NCI-H345 (cell line): ENCODE results near the gene ADPRHL1.

Experiments used
- DNase-seq: peaks from one replicate; lab custom pipeline; 2025; lab: John Stamatoyannopoulos, UW

ADPRHL1 gene

DNA sequence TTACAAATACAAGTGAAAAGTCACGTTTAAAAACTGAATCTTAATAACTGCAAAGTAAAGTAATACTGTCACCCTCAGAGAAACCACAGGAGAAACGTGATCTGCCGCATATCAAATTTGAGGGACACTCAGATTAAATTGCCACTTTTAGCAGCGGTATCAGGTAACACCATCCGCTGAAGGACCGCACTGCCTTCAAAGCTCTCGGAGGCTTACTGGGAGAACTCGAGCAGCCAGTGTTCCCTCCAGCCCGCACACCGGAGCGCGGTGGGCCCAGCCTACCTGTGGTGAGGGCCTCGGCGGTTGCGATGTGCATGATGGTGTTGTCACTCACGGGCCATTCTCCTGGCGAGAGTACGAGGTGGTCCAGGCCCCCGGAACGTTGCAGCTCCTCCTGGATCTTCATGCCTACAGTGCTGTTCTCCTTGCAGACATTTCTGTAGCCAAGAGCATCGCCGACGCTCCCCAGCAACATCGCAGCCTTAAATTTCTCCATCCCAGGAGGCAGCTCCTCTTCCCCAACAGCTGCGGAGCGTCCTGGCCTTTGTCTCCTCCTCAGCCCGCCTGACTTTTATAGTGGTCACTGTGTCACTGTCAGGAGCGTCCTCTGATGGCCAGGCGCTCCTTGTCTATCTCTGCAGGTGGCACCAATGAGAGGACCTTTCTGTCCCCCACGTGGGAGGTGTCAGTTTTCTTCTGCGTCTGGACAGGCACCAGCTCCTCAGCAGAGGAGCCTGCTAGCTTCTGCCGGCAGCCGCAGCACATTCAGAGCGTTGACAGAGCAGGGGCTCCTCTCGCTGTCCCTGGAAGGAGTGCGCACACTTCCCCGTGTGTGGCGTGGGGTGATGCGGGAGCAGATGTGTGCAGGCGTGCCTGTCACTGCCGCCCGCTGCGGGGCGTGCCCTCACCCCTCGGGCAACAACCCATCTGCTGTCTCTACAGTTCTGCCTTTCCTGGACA, at the start of gene ADPRHL1:
Gene ADPRHL1, minus strand, starts transcription at position 547 of the 960 bp plus-strand sequence. Its CDS starts 51 bp downstream, at position 496.
- DNase-seq, result no peak

GRCh38 chr13:113502686-113503085, 49.4 kb upstream of the ADPRHL1 start:
- no peak for DNase-seq

DNA sequence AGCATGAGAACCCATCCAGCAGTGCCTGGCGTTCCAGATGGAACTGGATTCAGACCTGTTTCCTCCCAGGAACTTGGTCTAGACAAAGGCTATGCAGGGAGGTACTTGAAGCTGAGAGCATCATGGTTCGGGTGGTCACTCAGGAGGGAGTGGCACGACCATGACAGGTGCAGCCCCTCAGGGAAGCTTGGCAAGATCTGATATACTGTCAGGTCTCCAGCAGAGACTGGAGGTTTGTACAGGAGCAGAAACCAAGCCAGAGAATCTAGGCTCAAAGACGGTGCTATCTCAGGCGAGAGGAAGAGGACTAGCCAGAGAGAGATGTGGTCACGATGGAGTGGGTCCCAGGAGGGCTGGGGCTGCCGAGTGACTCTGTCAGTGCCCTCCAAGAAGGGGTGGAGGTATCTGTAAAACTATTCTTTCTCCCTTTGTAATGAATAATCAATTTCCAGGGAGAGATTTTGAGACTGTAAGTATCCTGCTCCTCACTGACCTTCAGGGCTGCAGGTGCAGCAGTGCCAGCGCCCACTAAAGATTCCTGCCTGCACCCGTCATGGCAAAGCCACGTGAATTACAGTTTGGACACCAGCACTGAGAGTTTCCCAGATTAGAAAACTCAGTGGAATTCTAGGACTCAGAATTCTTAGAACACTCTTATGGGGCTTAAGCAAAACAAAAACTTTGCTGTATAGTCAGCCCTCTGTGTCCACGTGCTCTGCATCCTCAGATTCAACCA, 47.4 kb upstream of the ADPRHL1 start:
- no peak for DNase-seq

DNA sequence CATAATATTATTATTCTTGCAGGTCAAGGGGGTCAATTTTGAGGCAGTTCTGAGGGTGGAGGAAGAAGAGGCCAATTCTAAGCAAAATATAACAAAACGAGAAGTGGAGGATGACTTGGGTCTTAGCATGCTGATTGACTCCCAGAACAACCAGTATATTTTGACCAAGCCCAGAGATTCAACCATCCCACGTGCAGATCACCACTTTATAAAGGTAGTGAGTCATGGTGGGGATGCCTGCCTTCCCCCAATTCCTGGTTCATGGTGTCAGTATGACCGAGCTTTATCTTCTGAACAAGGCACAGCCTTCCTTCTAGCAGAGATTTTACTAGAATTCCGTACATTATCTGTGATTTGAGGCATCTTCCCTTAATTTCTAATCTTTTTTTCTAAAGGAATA, 46.6 kb upstream of the ADPRHL1 start:
- DNase-seq, result no peak

DNA sequence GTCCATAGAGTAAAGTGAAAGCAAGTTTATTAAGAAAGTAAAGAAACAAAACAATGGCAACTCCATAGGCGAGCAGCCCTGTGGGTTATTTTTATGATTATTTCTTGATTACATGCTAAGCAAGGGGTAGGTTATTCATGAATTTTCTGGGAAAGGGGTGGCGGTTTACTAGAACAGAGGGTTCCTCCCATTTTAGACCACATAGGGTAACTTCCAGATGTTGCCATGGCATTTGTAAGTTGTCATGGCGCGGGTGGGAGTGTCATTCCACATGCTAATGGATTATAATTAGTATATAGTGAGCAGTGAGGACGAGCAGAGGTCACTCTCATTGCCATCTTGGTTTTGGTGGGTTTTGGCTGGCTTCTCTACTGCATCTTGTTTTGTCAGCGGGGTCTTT, 45.6 kb upstream of the ADPRHL1 start:
- no peak for DNase-seq

- DNase-seq, result no peak
Measured at GRCh38 chr13:113497217-113497616, 43.9 kb upstream of the ADPRHL1 start.

- DNase-seq, result no peak
Measured at GRCh38 chr13:113495494-113496210, 42.4 kb upstream of the ADPRHL1 start.

GRCh38 chr13:113493315-113493951, 40.1 kb upstream of the ADPRHL1 start:
- peak; percentile 50 for DNase-seq

DNA sequence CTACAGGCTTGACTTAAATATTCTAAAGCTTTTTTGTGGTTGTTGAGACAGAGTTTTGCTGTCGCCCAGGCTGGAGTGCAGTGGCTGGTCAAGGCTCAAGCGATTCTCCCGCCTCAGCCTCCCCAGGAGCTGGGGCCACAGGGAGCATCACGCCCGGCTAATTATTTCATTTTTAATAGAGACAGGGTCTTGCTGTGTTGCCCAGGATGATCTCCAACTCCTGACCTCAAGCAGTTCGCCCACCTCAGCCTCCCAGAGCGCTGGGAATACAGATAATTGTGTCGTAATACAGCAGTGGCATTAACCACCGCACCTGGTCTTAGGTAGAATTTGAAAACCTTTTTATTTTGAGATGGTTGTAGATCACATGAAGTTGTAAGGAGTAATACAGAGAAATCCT, 38.7 kb upstream of the ADPRHL1 start:
- DNase-seq, result no peak

GRCh38 chr13:113491418-113491883, 38.2 kb upstream of the ADPRHL1 start:
- DNase-seq, result peak; percentile 2

DNA sequence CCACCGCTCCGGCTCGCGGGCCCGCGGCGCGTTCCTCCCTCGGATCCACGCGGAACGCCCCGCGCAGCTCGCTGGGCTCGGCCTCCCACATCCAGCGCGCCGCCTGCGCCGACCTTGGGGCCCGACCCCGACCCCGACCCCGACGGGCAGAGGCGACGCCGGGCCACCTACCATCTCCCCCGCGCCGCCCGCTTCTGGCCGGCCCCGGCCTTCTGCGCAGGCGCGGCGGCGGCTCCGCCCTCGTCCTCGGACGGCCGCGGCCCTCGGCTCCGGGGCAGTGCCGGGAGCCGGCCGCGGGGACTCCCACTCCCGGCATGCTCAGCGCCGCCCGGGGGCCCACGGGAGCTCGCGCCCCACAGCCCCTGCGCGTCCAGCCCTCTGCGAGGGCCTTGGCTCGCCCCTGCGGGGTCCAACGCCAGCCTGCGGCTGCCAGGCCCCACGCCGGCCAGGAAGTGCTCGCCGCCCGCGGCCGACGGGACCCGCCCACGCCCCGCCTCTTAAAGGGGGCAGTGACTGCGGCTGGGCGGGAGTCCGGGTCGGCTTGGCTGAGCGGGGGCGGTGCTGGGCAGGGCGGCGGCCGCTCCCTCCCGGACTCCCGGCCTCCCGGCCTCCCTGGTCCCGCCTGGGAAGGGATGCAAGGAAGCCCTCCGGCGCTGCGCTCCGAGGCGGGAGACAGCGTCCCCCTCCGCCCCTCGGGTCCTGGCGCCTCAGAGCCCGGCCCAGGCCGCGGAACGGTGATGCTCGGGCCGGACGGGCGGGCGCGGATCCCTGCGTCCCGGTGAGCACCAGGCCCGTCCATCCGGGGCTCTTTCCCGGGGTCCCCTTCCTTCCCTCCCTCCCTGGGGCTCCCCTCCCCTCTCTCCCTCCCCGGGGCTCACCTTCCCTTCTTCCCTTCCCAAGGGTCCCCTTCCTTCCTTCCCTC, 37.5 kb upstream of the ADPRHL1 start, which contains the start of gene DCUN1D2:
Gene DCUN1D2, minus strand, starts transcription at position 216 of the 922 bp plus-strand sequence. Its CDS starts 42 bp downstream, at position 174.
- peak; percentile 89 for DNase-seq

- peak; percentile 42 for DNase-seq
Measured at GRCh38 chr13:113489549-113490495, 36.5 kb upstream of the ADPRHL1 start.

GRCh38 chr13:113489171-113489548, 35.9 kb upstream of the ADPRHL1 start:
- DNase-seq, result no peak

DNA sequence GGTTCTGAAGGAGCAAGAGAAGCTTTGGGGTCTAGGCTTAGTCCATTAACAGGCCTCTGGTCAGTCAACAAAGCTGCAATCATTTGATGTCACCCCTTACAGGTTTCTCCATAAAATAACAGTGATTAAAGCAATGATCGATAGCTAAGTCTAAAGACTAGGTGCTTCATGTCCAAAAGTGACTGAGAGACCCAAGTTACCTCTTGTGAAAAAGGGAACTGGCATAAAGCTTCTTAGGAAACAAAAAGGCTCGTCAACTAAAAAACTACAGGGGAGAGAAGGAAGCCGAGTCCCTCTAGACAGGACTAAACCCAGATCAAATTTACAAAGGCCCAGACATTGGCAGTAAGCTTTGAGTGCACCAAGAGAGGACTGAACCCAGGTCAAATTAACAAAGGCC, 35.0 kb upstream of the ADPRHL1 start:
- no peak for DNase-seq

DNA sequence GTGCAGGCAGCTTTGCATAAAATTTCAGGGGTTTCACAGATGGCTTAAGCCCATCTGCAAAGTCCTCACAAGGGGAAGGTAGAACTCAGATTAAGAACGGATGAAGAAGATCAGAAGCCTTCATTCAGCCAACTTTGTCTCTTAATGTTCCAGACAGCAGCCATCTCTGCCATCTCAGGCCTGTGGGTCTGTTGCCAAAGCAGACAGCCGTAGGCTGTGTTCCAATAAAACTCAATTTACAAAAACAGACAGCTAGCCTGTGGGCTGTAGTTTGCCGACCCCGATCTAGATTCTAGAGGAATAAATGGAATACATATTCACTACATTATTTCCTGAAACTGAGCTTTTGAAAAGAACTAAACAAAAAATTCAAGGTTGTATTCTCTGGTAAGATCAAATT, 33.4 kb upstream of the ADPRHL1 start:
- DNase-seq, result no peak

DNA sequence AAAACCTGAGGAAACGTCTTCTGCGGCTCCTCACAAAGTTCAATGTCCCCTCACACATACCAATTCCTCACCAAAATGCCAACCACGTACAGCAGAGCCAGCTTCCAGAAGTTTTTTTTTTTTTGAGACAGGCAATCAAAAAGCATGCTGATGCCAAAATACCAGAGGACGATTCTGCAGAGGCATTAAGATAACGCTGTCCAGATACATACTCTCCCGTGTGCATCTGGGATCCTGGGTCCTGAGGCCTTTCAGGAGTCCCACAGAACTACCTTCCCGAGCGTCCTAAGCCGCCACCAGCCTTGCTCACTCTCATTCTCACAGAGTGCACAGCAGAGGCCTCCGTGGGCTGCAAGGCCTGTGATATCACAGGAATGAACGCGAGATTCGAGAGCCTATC, 32.3 kb upstream of the ADPRHL1 start:
- DNase-seq, result no peak

DNA sequence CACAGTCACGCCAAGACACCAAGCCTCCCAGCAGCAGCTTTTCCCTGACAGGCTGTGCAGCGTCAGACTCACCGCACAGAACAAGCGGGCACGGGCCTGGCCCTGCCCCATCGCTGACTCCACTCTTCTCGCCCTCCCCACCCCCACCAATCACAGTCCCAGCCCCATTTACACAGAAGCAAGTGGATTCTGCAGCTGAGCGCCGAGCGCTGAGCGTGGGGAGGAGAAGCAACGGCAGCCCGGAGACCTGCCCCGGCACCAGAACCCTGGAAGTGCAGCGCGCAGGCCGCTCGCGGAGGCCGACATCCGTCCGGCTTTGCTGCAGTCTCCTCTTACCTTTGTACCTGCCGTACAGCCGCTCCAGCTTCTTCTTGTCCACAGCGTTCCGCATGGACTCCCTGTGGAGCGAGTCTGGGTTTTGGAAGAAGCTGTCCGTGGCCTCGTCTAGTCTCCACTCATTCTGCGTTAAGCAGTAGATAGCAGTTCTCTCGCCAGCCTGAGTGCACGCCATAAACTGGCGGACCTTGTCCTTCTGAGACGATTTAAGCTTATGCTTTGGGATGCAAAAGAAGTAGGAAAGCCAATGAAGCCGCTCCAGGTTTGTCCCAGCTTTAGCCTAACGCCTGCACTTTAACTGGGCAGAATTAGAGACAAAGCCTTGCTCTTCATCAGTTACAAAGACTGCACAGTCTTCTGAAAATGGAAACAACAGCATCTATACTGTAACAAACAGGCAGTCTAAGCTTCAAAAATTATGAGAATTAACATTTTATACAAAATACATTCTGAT, 30.4 kb upstream of the ADPRHL1 start:
- DNase-seq, result no peak

GRCh38 chr13:113483081-113483480, 29.8 kb upstream of the ADPRHL1 start:
- DNase-seq, result no peak

GRCh38 chr13:113479179-113479578, 25.9 kb upstream of the ADPRHL1 start:
- DNase-seq, result no peak
